GM19467 (cell line): ENCODE data around the gene BIN1.
"Not testable (repeated sequence)": the region's sequence is repeated elsewhere in the genome, so short reads cannot be mapped to it uniquely, and the experiment has no call there.

Experiments
- ATAC-seq: cut with Tn5 transposase; IDR thresholded peaks from one replicate; pipeline ENCODE4 v1.9.1; 2021; ENCODE audit warnings: mild to moderate bottlenecking, moderate library complexity; ENCODE audit not compliant: unreplicated experiment

The BIN1 gene

GRCh38 chr2:127134235-127134634 lies 27.3 kb upstream of the BIN1 start:
- ATAC-seq = no peak

- no peak for ATAC-seq
These were observed 26.8 kb upstream of the BIN1 start for GRCh38 chr2:127133793-127134192.

- no peak for ATAC-seq
These were observed 23.5 kb upstream of the BIN1 start for GRCh38 chr2:127130421-127130820.

GRCh38 chr2:127129937-127130336 lies 23.0 kb upstream of the BIN1 start:
- ATAC-seq = no peak

GRCh38 chr2:127128445-127128904 lies 21.5 kb upstream of the BIN1 start:
- peak; percentile 95 for ATAC-seq

GRCh38 chr2:127125821-127126220 lies 18.9 kb upstream of the BIN1 start:
- ATAC-seq = no peak

GRCh38 chr2:127124426-127124825 lies 17.5 kb upstream of the BIN1 start:
- ATAC-seq = no peak

GRCh38 chr2:127122361-127123027 lies 15.5 kb upstream of the BIN1 start:
- ATAC-seq = no peak

GRCh38 chr2:127121776-127122176 lies 14.8 kb upstream of the BIN1 start:
- no peak for ATAC-seq

GRCh38 chr2:127121353-127121752 lies 14.4 kb upstream of the BIN1 start:
- no peak for ATAC-seq

GRCh38 chr2:127120408-127120807 lies 13.5 kb upstream of the BIN1 start:
- ATAC-seq = not testable (repeated sequence)

- ATAC-seq = no peak
These were observed 11.5 kb upstream of the BIN1 start for GRCh38 chr2:127118467-127118866.

- ATAC-seq = no peak
These were observed 11.1 kb upstream of the BIN1 start for GRCh38 chr2:127118038-127118437.

GRCh38 chr2:127117603-127118002 lies 10.6 kb upstream of the BIN1 start:
- ATAC-seq = no peak

GRCh38 chr2:127115471-127116199 lies 8.7 kb upstream of the BIN1 start:
- ATAC-seq = no peak

GRCh38 chr2:127110985-127111384 lies 4.0 kb upstream of the BIN1 start:
- no peak for ATAC-seq

GRCh38 chr2:127108090-127108523 lies 1.2 kb upstream of the BIN1 start:
- no peak for ATAC-seq

GRCh38 chr2:127107622-127107999 lies 657 bp upstream of the BIN1 start:
- ATAC-seq = peak; percentile 30

- peak; percentile 14 for ATAC-seq
These were observed 430 bp downstream of the BIN1 start for GRCh38 chr2:127106457-127106990.

GRCh38 chr2:127105656-127106456 lies 1.1 kb downstream of the BIN1 start:
- ATAC-seq = no peak

- no peak for ATAC-seq
These were observed 1.9 kb downstream of the BIN1 start for GRCh38 chr2:127104881-127105655.
